ENCODE measurements around the gene ZNF207.
"Not testable (repeated sequence)": the region's sequence is repeated elsewhere in the genome, so short reads cannot be mapped to it uniquely, and the experiment has no call there.

The ZNF207 gene

DNA sequence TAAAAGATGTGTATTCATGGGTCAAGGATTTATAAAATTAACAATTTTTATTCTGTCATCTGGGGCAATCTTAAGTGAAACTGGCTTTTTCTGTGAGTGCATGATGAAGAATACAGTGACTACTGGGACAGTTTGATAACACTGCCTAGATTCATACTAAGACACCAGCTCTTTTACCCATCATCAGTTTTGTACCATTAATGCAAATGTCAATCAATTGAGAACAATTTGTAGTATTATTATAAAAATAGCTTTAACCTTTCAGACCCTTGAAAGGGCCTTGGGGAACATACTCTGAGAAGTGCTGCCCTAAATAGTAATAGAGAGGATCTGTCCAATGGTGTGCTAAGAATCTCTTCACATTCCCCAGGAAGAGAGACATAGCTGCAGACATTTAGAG is 49.0 kb downstream of the ZNF207 start:
- TF ChIP-seq, protein P1, sequence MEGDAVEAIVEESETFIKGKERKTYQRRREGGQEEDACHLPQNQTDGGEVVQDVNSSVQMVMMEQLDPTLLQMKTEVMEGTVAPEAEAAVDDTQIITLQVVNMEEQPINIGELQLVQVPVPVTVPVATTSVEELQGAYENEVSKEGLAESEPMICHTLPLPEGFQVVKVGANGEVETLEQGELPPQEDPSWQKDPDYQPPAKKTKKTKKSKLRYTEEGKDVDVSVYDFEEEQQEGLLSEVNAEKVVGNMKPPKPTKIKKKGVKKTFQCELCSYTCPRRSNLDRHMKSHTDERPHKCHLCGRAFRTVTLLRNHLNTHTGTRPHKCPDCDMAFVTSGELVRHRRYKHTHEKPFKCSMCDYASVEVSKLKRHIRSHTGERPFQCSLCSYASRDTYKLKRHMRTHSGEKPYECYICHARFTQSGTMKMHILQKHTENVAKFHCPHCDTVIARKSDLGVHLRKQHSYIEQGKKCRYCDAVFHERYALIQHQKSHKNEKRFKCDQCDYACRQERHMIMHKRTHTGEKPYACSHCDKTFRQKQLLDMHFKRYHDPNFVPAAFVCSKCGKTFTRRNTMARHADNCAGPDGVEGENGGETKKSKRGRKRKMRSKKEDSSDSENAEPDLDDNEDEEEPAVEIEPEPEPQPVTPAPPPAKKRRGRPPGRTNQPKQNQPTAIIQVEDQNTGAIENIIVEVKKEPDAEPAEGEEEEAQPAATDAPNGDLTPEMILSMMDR (IDR thresholded peaks at IDR 0.05; ENCODE audit: insufficient read depth, low read length, missing control alignments): no peak
- no peak overlapping the region for H3K4me3 ChIP-seq (ENCODE audit: low read depth, low read length)
- POLR2A ChIA-PET: interaction anchor here (0.9 kb wide), 1 partner anchor 45 kb away, joined by 4 read pairs; the partner anchor contains the start of gene PSMD11
- CTCF ChIA-PET: interaction anchor here (0.8 to 1.4 kb wide), 3 partner anchors 9 to 45 kb away, joined by 3 read pairs; no protein-coding TSS in a partner anchor
- no peak for DNase-seq (ENCODE audit: low read depth, low spot score)

- DNase-seq (ENCODE audit: low read depth, low spot score); H3K4me3 ChIP-seq (ENCODE audit: low read depth, low read length); CTCF ChIA-PET; POLR2A ChIA-PET: not testable (repeated sequence)
Observed at GRCh38 chr17:32410085-32410484, 60.1 kb downstream of the ZNF207 start.

DNA sequence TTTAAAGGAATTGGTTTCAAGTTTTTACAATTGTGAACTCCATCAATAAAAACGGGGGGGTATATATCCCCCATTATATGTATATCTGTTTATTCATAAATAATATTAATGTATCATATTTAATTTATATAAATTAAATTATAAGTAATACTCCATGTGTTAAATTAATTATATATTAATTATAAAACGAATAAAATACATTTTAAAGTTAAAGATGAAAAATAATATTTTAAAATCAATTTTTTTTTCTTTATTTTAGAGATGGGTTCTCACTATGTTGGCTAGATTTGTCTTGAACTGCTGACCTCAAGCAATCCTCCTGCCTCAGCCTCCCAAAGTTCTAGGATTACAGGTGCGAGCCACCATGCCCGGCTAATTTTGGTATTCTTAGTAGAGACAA is 76.9 kb downstream of the ZNF207 start:
- ChIA-PET POLR2A (no interaction called here), CTCF (no interaction called here)
- DNase-seq (ENCODE audit: low read depth, low spot score): no peak
- no peak overlapping the region for H3K4me3 ChIP-seq (ENCODE audit: low read depth, low read length)
- TF ChIP-seq, protein P1 (IDR thresholded peaks at IDR 0.05; ENCODE audit: insufficient read depth, low read length, missing control alignments): no peak

DNA sequence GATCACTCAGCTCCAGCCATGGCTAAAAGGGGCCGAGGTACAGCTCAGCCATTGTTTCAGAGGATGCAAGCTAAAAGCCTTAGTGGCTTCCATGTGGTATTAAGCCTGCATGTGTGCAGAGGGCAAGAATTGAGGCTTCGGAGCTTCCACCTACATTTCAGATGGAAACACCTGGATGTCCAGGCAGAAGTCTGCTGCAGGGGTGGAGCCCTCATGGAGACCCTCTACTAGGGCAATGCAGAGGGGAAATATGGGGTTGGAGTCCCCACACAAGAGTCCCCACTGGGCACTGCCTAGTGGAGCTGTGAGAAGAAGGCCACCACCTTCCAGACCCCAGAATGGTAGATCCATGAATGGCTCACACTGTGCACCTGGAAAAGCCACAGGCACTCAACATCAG is 79.6 kb downstream of the ZNF207 start:
- H3K4me3 ChIP-seq (ENCODE audit: low read depth, low read length): no peak overlapping the region
- CTCF ChIA-PET: interaction anchor here (1.6 to 3.2 kb wide), 2 partner anchors 14 to 33 kb away, joined by 4 to 27 read pairs; partner anchors contain the start of gene PSMD11
- TF ChIP-seq, protein P1 (IDR thresholded peaks at IDR 0.05; ENCODE audit: insufficient read depth, low read length, missing control alignments): no peak
- DNase-seq (ENCODE audit: low read depth, low spot score): no peak
- POLR2A ChIA-PET: no interaction called here

Measured in AG04449 (cell line).